SKM-1 treated with dmso at 0.1 percent for 144 hours (cell line): ENCODE data around the gene CLIC1.

ENCODE experiments used
- DNase-seq: peaks from one replicate; lab custom pipeline; 2025; ENCODE audit not compliant: unreplicated experiment; lab: John Stamatoyannopoulos, UW

CLIC1 gene

DNA sequence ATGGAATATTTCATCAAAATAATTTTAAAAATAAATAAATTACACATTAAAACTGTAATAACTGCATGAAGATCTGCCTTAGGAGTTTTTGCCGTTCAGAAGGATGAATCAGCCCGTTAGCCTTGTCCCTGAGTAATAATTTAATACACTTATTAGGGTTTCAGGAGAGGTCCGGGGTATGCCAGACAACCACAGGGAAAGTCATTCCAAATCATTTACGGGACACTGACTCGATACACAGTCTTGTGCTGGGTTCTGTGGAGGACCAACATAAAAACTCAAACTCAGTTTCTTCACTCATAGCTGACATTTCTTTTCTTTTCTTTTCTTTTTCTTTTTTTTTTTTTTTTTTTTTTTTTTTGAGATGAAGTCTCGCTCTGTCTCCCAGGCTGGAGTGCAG is 30.4 kb downstream of the CLIC1 start:
- no peak for DNase-seq

DNA sequence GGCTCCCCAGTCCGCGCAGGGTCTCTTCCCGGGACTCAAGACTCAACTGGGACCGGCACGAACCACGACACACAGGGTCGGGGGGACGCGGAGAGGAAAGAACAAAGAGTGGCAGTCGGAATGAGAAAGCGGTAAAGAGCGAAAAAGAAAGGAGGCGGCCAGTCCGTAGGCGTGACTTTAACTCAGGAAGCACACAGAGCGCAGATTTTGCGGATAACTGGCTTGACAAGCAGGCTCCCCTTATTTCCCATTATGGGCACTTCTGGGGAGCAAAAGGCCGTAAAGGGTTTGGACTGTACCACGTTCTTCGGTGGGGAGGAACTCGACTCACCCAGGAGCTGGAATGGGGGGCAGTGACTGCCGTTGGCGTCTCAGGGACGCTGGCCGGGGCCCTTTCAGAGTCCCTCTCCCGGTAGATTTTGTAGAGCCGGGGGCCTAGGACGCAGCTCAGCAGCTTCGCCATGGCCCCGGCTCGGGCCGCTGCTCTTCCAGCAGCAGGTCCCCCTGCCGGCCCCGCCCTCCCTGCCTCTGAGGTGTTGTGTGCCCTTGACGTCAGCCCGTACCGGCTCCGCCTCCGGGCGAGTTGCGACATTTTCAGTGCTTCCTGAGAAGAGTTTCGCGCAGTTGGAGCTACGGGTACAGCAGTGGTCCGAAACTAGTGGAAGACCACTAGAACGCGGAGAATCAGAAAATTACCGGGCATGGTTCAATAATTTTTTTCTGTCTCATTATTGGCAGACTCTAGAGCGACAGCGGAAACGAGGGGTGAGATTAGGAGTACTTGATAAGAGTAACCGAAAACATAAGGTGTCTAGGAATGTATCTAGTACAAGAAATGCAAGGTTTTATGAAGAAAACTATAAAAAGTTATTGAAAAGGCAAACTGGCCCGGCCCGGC is 33.3 kb downstream of the CLIC1 start, which contains the start of gene ABHD16A:
TSS of gene ABHD16A (minus strand) at position 506 of the 898 bp plus-strand sequence. CDS start at position 463, 43 bp downstream.
- peak; percentile 96 for DNase-seq

DNA sequence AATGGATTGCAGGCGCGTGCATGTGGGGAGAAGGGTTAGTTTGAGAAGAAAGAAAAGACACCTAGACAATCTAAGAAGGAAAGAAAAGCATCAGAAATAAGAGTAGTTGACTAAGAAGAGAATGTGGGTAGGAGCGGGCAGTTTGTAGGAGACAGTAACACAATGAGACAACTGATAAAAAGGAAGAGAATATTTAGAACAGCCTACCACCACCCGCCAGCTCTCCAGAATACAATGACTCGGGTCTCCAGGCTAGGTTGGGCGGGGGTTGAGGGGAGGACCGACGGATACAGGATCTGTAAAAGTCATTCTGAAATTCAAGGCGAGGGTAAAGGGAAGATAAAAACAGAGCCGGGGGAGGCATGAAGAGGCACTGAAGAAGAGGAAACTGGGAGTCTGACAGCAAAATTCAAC is 33.9 kb downstream of the CLIC1 start:
- no peak for DNase-seq

DNA sequence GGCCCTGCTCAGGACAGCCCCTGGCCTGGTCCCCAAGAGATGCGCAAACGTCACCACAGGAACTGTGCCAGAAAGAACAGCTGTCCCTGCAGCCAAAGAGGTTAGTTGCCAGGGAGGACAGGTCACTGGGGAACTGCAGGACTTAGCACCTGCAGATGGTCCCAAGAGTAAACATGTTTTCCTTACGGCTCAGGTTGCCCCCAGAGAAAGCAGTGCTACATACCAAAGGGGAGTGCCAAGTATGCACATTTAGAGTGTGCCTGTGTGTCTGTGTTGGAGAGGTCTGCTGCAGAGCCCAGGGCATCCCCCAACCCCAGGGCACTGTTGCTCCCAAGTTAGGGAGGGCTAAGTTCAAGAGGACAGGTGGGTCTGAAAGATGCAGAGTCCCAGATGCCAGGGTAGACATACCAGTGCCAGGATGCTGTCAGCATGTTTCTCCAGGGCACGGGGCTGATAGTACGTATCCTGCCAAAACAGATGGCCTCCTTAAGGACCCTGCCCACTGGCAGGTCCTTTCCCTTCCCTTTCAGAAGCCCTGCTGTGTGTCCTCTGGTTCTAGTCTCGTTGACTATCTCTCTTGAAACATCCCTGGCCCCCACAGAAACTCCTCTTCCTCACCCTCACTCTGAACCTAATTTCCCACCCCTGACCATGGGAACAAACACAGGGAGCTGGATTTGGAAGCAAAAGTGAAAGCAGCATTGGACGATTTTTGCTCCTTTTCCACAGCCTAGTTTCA is 34.5 kb downstream of the CLIC1 start:
- DNase-seq: no peak

DNA sequence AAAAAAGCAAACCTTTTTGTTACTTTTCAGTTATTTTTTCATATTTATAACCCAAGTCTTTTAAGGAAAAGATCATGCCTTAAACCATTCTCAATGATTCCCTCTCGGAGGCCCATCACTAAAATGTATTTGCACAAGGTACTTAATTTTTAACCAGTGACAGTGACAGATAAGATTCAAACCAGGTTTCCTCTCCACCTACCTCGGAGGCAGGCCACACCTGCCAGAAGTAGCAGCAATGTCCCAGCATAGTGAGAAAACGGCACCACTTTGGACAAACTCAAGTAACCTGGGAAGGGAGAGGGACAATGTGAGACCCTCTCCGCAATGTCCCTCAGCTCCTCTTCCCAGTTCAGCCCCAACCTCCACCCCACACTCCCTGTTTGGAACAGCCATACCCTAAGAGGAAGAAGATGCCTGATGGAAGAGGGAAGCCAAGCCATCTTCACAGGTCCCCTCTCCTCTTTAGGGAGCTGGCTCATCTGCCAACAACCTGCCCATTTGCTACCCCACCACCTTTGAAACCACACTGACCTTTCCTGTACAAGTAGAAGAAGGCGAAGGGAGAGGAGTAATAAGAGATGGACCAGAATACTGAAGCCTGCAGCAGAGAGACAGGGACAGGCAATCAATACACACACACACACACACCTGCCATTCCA is 35.5 kb downstream of the CLIC1 start:
- no peak for DNase-seq

DNA sequence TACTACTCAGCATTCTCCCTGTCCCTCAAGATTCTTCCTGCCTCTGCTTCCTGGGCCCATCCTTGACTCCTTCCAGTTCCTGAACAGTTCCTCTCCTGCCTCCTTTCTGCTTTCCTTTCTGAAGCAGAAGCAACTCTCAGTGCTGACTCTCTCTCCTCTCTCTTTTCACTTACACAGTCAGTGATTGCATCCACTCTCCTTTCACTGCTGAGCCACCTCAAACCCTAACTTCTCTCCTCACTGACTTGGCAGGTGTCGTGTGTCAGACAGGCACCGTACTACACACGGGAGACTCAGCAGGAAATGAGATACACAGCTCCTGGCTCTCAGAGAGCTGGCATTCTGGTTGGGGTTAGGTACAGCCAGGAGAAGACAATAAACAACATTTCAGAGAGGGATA is 38.8 kb downstream of the CLIC1 start:
- no peak for DNase-seq

DNA sequence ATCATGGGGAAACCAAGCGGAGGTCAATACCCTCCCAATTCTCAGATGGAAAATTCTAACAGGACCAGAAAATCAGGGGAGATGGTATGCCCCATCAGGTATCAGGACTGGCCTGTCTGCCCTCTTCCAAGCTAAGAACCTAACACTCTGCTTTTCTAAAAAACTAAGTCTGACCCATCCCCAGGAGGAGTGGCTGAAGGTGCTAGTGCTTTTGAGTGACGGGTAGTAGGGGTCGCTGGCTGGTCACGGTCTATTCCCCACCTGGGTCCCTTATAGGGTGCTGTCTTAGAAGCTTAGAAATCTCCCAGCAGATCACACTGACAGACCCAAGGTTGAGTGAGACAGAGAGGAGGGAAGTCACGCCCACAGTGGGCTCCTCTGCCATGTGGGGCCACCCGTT is 42.8 kb downstream of the CLIC1 start:
- DNase-seq: no peak

DNA sequence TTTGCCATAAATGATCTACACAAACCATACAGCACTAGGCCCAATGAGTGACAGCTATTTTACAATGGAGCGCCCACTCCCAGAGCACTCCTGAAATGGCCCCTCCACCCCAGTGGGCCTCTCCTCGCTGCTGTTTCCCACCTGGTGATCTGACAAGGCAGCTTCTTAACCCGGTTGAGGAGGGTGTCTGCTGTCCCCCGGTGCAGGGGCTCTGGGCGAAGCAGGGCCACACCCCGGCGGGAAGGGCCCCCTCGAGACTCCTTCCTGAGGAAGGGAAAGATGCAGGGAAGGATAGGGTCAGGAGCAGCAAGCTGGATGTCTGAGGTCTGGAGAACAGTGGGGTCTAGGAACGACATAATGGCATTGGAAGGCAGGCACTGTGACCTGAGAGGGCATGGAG is 43.4 kb downstream of the CLIC1 start:
- no peak for DNase-seq

DNA sequence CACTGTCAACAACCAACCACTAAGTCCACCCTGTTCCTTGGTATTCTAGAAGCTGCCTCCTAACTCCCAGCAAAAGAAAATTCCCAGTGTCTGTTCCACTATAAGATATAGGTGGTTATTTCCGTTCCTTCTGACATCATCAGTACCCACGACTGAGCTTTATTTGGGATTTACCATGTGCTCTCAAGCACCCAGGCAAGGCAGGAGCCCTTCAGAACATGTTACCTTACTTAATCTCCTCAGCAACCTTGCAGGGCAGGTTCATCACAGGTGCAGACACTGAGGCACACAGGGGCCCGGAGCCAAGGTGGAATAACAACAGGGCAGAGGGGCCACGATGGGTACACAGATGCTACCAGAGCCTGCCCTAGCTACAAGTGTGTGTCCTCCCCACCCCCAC is 44.0 kb downstream of the CLIC1 start:
- DNase-seq: no peak

DNA sequence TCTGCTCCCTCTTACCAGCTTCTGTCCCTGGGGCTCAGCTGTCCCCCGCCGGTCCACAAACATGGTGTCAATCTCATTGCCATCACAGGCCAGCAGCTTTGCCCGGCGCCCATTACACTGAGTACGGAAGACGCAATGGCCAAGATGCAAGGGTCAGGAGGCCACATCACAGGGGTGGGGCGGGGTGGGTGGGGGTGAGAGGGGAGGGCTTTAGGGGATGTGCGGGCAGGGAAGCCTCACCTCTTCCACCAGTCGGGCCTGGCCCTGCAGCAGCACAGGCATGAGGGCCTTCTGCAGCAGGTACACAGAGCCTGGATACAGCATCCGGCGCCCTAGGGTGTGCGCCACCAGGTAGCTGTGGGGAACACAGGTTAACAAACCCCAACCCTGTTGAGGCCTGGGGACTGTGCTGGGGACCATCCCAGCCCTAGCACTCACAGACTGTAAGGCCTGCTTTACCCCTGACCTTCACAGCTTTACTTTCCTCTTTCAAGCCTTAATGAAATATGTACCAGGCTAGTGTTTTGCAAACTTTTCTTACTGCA is 44.7 kb downstream of the CLIC1 start:
- no peak for DNase-seq

DNA sequence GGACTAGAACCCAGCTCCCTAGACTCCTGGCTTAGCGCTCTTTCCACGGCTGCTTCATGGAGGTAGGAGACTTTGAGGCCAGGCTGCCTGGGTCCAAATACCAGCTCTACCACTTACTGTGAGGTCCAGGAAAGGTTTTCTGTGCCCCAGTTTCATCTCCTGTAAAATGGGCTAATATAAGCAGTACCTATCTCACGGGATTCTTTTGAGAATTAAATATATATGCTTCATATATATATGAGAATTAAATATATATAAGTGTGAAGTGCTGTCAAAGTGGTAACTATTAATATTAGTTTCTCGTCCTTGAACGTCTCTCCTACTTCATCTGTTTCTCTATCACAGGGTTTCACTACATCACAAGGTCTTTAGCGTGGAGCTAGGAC is 45.3 kb downstream of the CLIC1 start:
- DNase-seq: no peak

DNA sequence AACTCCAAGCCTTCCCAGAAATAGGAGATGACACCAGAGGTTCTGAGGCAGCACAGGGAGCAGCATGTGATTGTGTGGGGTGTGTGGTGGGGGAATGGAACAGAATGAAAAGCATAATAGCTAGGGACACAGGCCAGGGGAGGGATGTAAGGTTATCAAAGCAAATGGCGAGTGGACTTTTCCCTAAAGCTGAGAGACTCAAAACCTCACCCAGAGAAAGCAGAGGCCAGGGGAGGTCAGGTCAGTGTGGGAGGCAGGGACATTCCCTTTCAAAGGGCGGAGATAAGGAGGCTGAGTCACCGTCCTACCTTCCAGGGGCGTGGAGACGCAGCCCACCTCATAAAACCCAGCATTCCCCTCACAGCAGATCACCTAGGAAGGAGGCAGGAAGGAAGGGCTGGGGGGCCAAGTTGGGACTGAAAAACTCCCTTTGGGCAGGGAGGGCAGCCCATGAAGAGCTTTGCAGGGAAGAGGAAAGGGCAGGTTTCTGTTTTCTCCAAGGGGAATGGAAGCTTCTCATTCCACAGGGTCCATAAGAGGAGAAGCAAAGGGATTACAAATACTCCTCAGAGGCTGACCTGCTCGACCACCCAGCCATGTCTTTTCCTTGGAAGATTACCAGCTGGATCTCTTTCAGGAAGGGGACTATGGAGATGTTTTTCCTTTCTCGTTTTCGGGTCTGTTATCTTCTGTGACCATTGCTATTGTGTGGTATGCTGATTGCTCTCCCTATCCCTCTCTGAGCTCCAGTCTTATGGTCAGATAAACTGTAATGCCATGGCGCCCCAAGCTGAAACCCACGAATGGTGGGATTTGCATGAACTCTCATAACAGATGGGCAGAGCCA is 45.9 kb downstream of the CLIC1 start:
- no peak for DNase-seq

DNA sequence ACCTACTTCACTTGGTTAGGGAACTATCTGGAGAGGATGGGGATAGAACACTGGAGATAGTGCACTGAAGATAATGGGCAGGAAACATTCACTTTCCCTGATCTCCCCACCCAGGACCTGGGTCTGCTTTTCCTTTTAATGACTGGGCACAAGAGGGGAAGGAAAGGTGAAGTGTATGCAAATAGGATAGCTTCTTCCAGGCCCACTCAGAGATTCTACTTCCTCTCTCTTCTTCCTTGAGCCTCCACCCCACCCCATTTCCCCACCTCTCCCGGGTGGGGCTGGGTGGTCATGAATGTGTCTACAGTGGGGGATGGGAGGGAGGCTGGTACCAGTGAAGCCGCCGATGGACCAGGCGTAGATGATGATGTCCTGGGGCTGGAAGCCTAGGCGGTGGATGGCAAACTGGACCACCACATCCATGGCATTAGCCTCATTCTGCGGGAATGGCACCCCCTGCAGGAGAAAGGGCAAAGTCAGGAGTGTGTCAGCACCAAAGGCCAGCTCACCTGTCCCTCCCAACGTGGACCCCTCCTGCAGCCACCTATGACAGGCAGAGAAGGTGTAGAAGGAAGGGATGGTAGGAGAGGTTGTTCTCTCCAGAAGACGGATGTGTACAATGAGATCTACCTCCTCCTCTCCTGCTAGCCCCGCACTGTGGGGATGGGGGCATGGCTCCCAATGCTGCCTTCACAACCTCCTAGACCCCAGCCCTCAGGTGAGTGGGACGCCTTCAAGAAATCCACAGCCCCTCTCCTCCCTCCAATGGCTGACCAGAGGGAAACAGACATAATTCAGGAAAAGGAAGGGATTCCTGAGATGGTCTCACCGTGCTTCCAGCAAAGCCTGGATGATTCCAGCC is 46.9 kb downstream of the CLIC1 start:
- DNase-seq: no peak

DNA sequence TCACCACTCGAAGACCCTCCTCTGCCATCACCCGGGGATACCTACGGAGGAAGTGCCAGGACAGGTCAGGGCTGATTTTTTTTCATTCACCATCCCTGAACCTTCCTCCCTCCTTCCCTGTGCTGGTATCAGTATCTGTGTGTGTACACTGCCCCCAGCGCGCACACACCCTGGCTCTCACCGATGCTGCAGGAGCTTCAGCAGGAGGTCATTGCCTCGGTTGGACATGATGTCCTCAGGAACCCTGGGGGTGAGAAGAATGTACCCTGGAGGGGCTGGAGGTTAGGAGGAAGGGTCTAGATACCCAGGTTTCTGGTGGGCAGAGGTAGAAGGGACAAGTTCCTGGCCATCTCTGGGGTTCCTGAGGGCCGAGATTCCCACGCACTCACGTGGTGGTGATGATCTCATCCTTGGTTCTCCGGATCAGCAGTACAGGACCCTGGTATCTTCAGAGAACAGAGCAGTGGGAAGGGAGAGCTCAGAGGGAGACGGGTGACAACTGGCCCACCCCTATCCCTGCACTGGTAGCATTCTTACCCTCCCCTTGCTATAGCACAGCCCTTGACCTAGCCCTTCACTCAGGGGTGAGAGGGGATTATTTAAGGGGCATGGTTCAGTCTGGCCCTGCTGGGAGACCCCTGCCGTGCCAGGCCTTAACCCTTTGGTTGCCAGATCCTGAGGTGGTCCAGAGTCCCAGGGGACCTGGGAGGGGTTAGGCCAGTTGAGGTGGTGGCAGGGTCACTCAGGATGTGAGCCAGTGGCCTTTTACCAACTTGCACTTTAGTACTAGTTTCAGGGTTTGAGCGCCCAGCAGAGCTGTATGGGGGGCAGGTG is 48.3 kb downstream of the CLIC1 start:
- no peak for DNase-seq

DNA sequence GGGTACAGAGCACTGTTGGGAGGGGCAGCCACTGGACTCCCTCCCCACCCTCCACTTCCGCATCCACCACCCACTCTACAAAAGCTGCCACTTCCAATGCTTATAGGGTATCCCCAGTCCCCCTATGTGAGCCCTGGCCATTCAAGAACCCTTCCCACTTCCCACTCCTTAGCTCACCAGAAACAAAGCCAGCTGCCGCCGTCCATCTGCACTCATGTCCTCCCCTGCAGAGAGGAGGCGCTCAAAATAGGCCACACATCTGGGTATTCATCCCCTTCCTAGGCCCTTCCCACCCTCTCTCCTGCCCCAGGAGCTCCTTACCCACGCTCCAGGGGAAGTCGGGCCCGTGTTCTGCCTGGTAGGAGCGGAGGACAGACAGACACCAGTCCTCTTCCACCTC is 49.0 kb downstream of the CLIC1 start:
- no peak for DNase-seq

DNA sequence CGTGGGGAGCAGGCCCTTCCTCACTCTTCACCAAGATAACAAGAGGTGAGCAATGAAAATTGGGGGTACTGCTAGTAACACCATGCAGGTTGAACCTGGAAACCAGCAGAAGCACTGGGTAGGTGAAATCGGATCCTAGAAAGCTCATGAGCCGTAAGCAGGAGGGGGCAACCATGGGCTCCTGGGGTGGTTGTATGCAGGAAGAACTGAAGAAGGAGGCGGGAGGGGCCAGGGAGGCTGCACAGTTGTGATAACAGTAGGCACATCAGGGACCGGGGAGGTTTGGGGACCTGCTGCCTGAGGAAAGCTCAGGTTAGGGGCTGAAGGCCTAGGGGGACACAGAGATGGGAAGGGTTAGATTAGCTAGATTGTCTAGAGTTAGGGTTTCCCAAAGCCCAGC is 49.8 kb downstream of the CLIC1 start:
- no peak for DNase-seq

DNA sequence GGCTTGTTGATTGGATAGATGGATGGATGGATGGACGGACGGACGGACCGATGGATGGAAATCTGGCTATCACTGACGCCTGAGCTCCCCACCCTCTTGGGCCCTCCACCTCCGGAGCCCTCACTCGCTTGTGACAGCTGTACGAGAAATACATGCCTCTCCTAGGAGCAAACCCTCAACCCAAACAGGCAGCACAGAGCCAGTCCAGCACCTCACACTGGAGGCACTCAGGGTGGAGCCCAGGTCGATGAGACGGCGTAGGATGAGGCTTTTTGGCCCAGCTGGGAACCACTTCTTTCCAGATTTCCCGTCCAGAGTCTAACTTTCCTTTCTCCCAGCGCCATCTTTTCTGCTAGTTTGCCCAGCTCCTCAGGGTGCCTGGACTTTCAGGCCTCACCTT is 52.7 kb downstream of the CLIC1 start:
- DNase-seq: no peak

DNA sequence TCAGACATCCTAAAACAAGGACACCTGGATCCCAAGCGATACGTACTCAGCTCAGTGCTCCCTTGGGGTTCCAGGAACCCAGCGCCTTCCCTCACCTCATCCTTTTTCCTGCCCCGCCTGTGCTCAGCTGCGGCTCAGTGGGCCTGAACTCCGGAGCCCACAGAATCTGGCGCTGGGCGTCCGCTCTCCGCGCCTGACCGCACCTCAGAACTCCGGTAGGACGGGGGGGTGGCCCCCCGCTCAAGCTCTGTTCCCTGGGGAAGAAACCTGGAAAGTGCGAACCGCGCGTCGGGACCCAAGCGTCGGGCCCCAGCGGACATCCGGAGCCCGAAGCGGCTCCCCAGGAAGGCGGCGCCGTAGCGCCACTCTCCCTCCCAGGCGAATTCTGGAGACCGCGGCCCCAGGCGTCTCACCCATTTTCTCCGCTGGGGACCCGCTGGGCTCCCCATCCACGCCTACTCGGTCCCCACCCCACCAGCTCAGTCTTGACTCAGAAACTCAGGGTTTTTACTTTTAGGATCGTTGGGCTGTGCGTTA is 55.1 kb downstream of the CLIC1 start:
- DNase-seq: no peak
